Astrocyte (in vitro differentiated cells and primary cell): Measurements from ENCODE around the gene LPCAT3.

ENCODE experiments used
- EZH2 ChIP-seq: IDR thresholded peaks from 2 replicates; pipeline ENCODE4 v1.6.1; 2012; ENCODE audit warnings: mild to moderate bottlenecking, low read length, inconsistent platforms; ENCODE audit not compliant: insufficient read depth
- TF ChIP-seq, protein P1 (sequence below): IDR thresholded peaks from 2 replicates; pipeline ENCODE4 v1.5.1; 2011; ENCODE audit warnings: low read depth, mild to moderate bottlenecking, inconsistent platforms, low read length, moderate library complexity; ENCODE audit not compliant: insufficient read depth

DNA sequence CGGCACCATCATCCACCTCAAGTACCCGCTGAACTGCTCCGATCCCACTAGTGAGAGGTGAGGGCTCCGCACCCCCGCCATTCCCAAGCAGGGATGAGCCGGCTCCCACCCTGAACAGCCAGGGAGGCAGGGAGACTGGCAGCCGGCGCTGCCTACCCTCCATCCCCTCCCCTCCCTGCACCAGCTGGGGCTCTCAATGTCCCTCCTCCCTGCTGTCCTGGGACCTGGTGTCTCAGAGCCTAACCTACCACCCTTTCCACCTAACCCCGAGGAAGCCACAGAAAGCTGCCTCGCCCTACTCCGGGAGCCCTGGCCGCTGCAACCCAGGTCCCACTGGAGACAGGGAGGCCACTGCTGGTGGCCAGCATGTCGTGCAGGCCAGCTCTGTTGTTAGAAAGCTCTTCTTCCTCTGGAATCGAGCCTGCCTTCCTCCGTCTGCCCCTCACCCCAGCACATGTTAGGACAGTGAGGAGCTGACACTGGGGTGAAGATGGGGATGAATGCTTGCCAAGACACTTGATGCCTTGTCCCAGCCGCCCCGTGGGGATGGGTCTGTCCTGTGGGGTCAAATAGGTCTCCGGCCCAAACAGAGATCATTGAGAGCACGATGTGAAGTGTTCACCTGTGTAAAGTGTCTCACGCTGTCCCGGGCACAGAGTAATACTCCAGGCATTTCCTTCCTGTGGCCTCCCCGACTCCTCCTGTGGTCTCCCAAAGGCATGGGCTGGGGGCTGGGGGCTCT lies 66.0 kb downstream of the LPCAT3 start:
- TF ChIP-seq, protein P1, sequence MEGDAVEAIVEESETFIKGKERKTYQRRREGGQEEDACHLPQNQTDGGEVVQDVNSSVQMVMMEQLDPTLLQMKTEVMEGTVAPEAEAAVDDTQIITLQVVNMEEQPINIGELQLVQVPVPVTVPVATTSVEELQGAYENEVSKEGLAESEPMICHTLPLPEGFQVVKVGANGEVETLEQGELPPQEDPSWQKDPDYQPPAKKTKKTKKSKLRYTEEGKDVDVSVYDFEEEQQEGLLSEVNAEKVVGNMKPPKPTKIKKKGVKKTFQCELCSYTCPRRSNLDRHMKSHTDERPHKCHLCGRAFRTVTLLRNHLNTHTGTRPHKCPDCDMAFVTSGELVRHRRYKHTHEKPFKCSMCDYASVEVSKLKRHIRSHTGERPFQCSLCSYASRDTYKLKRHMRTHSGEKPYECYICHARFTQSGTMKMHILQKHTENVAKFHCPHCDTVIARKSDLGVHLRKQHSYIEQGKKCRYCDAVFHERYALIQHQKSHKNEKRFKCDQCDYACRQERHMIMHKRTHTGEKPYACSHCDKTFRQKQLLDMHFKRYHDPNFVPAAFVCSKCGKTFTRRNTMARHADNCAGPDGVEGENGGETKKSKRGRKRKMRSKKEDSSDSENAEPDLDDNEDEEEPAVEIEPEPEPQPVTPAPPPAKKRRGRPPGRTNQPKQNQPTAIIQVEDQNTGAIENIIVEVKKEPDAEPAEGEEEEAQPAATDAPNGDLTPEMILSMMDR = no peak
- TF ChIP-seq EZH2 = no peak
